ENCODE data around the gene ABLIM2.

DNA sequence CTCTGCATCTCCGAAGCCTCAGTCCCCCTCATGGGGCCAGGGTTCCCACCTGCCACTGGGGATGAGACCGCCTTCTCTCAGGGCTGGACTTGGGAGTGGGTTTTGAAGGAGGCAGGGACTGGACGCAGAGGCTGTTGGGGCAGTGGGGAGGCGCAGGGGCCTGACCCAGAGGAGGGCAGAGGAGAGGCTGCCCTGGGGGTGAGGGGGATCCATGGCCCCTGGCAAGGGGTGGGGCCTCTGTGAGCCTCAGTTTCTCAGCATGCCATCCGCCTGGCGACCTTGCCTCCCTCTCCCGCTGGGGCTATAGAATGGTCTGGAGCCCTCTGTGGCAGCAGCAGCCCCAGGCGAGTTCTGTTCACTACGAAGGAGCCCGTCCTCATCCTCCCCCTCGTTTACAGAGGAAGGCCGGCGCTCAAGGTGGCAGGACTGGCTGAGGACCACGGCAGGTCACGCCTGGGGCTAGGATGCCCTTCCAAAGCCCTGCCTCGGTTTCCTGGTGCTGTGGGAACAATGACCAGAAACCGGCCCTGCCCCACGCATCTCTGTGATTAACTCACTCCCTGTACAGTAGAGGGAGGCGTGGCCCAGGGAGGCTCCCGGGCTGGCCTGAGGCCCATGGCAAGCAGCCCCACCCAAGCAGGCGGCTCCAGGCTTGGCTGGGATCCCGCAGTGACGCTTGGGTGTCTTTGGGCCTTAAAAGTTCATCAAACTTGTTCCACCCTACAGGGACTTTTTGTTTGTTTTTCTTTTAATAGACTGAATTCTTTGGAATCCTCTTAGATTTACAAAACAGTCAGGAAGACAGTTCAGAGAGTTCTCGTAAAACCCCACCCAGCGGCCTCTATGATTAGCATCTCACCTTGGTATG is 24.5 kb upstream of the ABLIM2 start:
- TF ChIP-seq, protein P1, sequence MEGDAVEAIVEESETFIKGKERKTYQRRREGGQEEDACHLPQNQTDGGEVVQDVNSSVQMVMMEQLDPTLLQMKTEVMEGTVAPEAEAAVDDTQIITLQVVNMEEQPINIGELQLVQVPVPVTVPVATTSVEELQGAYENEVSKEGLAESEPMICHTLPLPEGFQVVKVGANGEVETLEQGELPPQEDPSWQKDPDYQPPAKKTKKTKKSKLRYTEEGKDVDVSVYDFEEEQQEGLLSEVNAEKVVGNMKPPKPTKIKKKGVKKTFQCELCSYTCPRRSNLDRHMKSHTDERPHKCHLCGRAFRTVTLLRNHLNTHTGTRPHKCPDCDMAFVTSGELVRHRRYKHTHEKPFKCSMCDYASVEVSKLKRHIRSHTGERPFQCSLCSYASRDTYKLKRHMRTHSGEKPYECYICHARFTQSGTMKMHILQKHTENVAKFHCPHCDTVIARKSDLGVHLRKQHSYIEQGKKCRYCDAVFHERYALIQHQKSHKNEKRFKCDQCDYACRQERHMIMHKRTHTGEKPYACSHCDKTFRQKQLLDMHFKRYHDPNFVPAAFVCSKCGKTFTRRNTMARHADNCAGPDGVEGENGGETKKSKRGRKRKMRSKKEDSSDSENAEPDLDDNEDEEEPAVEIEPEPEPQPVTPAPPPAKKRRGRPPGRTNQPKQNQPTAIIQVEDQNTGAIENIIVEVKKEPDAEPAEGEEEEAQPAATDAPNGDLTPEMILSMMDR (IDR thresholded peaks at IDR 0.05): no peak
- TF ChIP-seq RAD21 (conservative IDR thresholded peaks at IDR 0.05 in 1 of 2, IDR thresholded peaks at IDR 0.05 in 1 of 2): no peak
- TF ChIP-seq KDM1A (IDR thresholded peaks at IDR 0.05; ENCODE audit: low read depth): no peak
- TF ChIP-seq JUN (IDR thresholded peaks at IDR 0.05): no peak
- TF ChIP-seq, protein P2, sequence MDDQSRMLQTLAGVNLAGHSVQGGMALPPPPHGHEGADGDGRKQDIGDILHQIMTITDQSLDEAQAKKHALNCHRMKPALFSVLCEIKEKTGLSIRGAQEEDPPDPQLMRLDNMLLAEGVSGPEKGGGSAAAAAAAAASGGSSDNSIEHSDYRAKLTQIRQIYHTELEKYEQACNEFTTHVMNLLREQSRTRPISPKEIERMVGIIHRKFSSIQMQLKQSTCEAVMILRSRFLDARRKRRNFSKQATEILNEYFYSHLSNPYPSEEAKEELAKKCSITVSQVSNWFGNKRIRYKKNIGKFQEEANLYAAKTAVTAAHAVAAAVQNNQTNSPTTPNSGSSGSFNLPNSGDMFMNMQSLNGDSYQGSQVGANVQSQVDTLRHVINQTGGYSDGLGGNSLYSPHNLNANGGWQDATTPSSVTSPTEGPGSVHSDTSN (IDR thresholded peaks at IDR 0.05): no peak
- TF ChIP-seq CHD2 (IDR thresholded peaks at IDR 0.05; ENCODE audit: low read length, partially characterized antibody): no peak
- no peak for TF ChIP-seq RCOR1 (IDR thresholded peaks at IDR 0.05; ENCODE audit: low read depth, low read length)
- no peak for TF ChIP-seq SMC3 (IDR thresholded peaks at IDR 0.05)
- no peak for TF ChIP-seq RNF2 (IDR thresholded peaks at IDR 0.05; ENCODE audit: borderline replicate concordance, low read depth)
- TF ChIP-seq, protein P3, sequence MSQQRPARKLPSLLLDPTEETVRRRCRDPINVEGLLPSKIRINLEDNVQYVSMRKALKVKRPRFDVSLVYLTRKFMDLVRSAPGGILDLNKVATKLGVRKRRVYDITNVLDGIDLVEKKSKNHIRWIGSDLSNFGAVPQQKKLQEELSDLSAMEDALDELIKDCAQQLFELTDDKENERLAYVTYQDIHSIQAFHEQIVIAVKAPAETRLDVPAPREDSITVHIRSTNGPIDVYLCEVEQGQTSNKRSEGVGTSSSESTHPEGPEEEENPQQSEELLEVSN (IDR thresholded peaks at IDR 0.05; ENCODE audit: borderline replicate concordance, low read depth): no peak
- no peak for TF ChIP-seq TFCP2L1 (CRISPR knock-in tag; IDR thresholded peaks at IDR 0.05)
- TF ChIP-seq FOSL2 (IDR thresholded peaks at IDR 0.05): no peak
- no peak for TF ChIP-seq FOSL2 (CRISPR knock-in tag; IDR thresholded peaks at IDR 0.05)
- TF ChIP-seq, protein P4, sequence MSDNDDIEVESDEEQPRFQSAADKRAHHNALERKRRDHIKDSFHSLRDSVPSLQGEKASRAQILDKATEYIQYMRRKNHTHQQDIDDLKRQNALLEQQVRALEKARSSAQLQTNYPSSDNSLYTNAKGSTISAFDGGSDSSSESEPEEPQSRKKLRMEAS (IDR thresholded peaks at IDR 0.05): no peak
